Activated T-cell treated with anti-CD3 and anti-CD28 coated beads, Interleukin-2, amount 50 U/mL, for 72 hours (primary cell): Measurements from ENCODE around the gene IGSF5. TPM values are rescaled to one million over a fixed set of nuclear protein-coding genes. Genes with fewer than 3 reads are reported as not detected.

ENCODE experiments used
- ATAC-seq, 2 donors: fragments of 150-1000 bp; cut with Tn5 transposase; replicated peaks in 1 of 2; 2 replicates each; pipeline ENCODE4 v1.10.0; 2021; ENCODE audit warnings: moderate library complexity in 2 of 2, mild to moderate bottlenecking in 1 of 2
- DNase-seq, 2 donors: peaks; one replicate each; pipeline ENCODE4 v3.0.0; 2021 to 2022; ENCODE audit warnings: mixed read lengths in 1 of 2
- H3K27ac Mint-ChIP-seq: one replicate; pipeline ENCODE4 v1.8.0; 2022; ENCODE audit warnings: mild to moderate bottlenecking, moderate library complexity, mixed read lengths
- H3K27me3 Mint-ChIP-seq: one replicate; pipeline ENCODE4 v1.8.0; 2022; ENCODE audit warnings: low read depth, mixed read lengths
- H3K36me3 Mint-ChIP-seq, 2 donors: one replicate each; pipeline ENCODE4 v1.8.0; 2022; ENCODE audit warnings: mixed read lengths in 2 of 2, mild to moderate bottlenecking in 1 of 2; ENCODE audit not compliant: insufficient read depth in 2 of 2
- H3K4me1 Mint-ChIP-seq: one replicate; pipeline ENCODE4 v1.8.0; 2022; ENCODE audit warnings: low read depth, mixed read lengths
- H3K4me3 Mint-ChIP-seq, 2 donors: one replicate each; pipeline ENCODE4 v1.8.0; 2022; ENCODE audit warnings: mild to moderate bottlenecking in 2 of 2, mixed read lengths in 2 of 2, moderate library complexity in 2 of 2
- H3K9me3 Mint-ChIP-seq, 2 donors: one replicate each; pipeline ENCODE4 v1.8.0; 2022; ENCODE audit warnings: mixed read lengths in 2 of 2
- total RNA-seq, 2 donors: library from RNA; stranded (reverse); gene quantifications; one replicate each; pipeline ENCODE4 v1.2.3, GENCODE V29; 2022

The IGSF5 gene
- total RNA-seq, 2 donors from 2014 or later = not detected

GRCh38 chr21:39754811-39755210 lies 9.8 kb downstream of the IGSF5 start:
- Mint-ChIP-seq H3K9me3 (peaks cover 0 to 2% of the 10 kb centered on the region in 2 donors), H3K27ac (no peak overlapping the region), H3K27me3 (no peaks in the 10 kb centered on the region), H3K36me3 (no peaks in the 10 kb centered on the region), H3K4me1 (no peaks in the 10 kb centered on the region), H3K4me3 (no peak overlapping the region)
- ATAC-seq (no peak), DNase-seq (no peak)

- Mint-ChIP-seq H3K27me3 (no peaks in the 10 kb centered on the region), H3K9me3 (peaks cover 0 to 8% of the 10 kb centered on the region in 2 donors), H3K36me3 (no peaks in the 10 kb centered on the region), H3K4me1 (no peaks in the 10 kb centered on the region), H3K27ac (no peak overlapping the region), H3K4me3 (no peak overlapping the region)
- ATAC-seq (no peak), DNase-seq (no peak)
These were observed 11.3 kb downstream of the IGSF5 start for GRCh38 chr21:39756285-39756684.

GRCh38 chr21:39763272-39763970 lies 18.4 kb downstream of the IGSF5 start:
- ATAC-seq (no peak), DNase-seq (no peak)
- no peaks in the 10 kb centered on the region for H3K27me3 Mint-ChIP-seq
- H3K27ac Mint-ChIP-seq = no peak overlapping the region
- peaks cover 0 to 11% of the 10 kb centered on the region in 2 donors for H3K9me3 Mint-ChIP-seq
- H3K36me3 Mint-ChIP-seq = no peaks in the 10 kb centered on the region
- no peaks in the 10 kb centered on the region for H3K4me1 Mint-ChIP-seq
- no peak overlapping the region for H3K4me3 Mint-ChIP-seq

- no peak overlapping the region for H3K4me3 Mint-ChIP-seq
- H3K36me3 Mint-ChIP-seq = no peaks in the 10 kb centered on the region
- no peak for DNase-seq
- ATAC-seq = no peak
- H3K27me3 Mint-ChIP-seq = no peaks in the 10 kb centered on the region
- H3K9me3 Mint-ChIP-seq = peaks cover 0 to 3% of the 10 kb centered on the region in 2 donors
- H3K4me1 Mint-ChIP-seq = no peaks in the 10 kb centered on the region
- no peak overlapping the region for H3K27ac Mint-ChIP-seq
These were observed 29.2 kb downstream of the IGSF5 start for GRCh38 chr21:39774227-39774626.

- Mint-ChIP-seq H3K36me3 (no peaks in the 10 kb centered on the region), H3K27ac (no peak overlapping the region), H3K9me3 (peaks cover 3% of the 10 kb centered on the region in 2 donors), H3K4me1 (no peaks in the 10 kb centered on the region), H3K27me3 (no peaks in the 10 kb centered on the region), H3K4me3 (no peak overlapping the region)
- DNase-seq (no peak), ATAC-seq (no peak)
These were observed 30.8 kb downstream of the IGSF5 start for GRCh38 chr21:39775816-39776215.

GRCh38 chr21:39776589-39776988 lies 31.6 kb downstream of the IGSF5 start:
- ATAC-seq = no peak
- Mint-ChIP-seq H3K27ac (no peak overlapping the region), H3K4me3 (no peak overlapping the region), H3K9me3 (peaks cover 3% of the 10 kb centered on the region in 2 donors), H3K27me3 (no peaks in the 10 kb centered on the region), H3K36me3 (no peaks in the 10 kb centered on the region), H3K4me1 (no peaks in the 10 kb centered on the region)
- DNase-seq = no peak

GRCh38 chr21:39781331-39781730 lies 36.3 kb downstream of the IGSF5 start:
- Mint-ChIP-seq H3K27me3 (no peaks in the 10 kb centered on the region), H3K36me3 (no peaks in the 10 kb centered on the region), H3K27ac (no peak overlapping the region), H3K4me1 (no peaks in the 10 kb centered on the region), H3K4me3 (no peak overlapping the region), H3K9me3 (peaks cover 3% of the 10 kb centered on the region in 2 donors)
- no peak for DNase-seq
- ATAC-seq = no peak

- Mint-ChIP-seq H3K27me3 (no peaks in the 10 kb centered on the region), H3K36me3 (no peaks in the 10 kb centered on the region), H3K9me3 (peaks cover 0 to 2% of the 10 kb centered on the region in 2 donors), H3K4me1 (no peaks in the 10 kb centered on the region), H3K27ac (no peak overlapping the region), H3K4me3 (no peak overlapping the region)
- DNase-seq (no peak), ATAC-seq (no peak)
These were observed 43.4 kb downstream of the IGSF5 start for GRCh38 chr21:39788383-39788782.

GRCh38 chr21:39796466-39796865 lies 51.5 kb downstream of the IGSF5 start:
- Mint-ChIP-seq H3K27me3 (no peaks in the 10 kb centered on the region), H3K9me3 (peaks cover 0 to 2% of the 10 kb centered on the region in 2 donors)

GRCh38 chr21:39799178-39799577 lies 54.2 kb downstream of the IGSF5 start:
- Mint-ChIP-seq H3K36me3 (no peaks in the 10 kb centered on the region), H3K4me3 (no peak overlapping the region), H3K27me3 (no peaks in the 10 kb centered on the region), H3K27ac (no peak overlapping the region), H3K4me1 (no peaks in the 10 kb centered on the region), H3K9me3 (no peaks in the 10 kb centered on the region)
- no peak for ATAC-seq
- no peak for DNase-seq

More at GRCh38 chr21:39796466-39796865, 51.5 kb downstream of the IGSF5 start:
- Mint-ChIP-seq H3K27ac (no peak overlapping the region), H3K36me3 (no peaks in the 10 kb centered on the region), H3K4me3 (no peak overlapping the region), H3K4me1 (no peaks in the 10 kb centered on the region)
- DNase-seq (no peak), ATAC-seq (no peak)

- Mint-ChIP-seq H3K27ac (no peak overlapping the region), H3K4me3 (no peak overlapping the region), H3K36me3 (no peaks in the 10 kb centered on the region), H3K27me3 (no peaks in the 10 kb centered on the region), H3K9me3 (no peaks in the 10 kb centered on the region), H3K4me1 (no peaks in the 10 kb centered on the region)
- ATAC-seq (no peak), DNase-seq (no peak)
These were observed 55.3 kb downstream of the IGSF5 start for GRCh38 chr21:39800311-39800710.

GRCh38 chr21:39802217-39802616 lies 57.2 kb downstream of the IGSF5 start:
- H3K27ac Mint-ChIP-seq = no peak overlapping the region
- no peaks in the 10 kb centered on the region for H3K9me3 Mint-ChIP-seq
- no peak for ATAC-seq
- no peak overlapping the region for H3K4me3 Mint-ChIP-seq
- no peaks in the 10 kb centered on the region for H3K4me1 Mint-ChIP-seq
- H3K36me3 Mint-ChIP-seq = no peaks in the 10 kb centered on the region
- H3K27me3 Mint-ChIP-seq = no peaks in the 10 kb centered on the region
- DNase-seq = no peak

GRCh38 chr21:39803393-39803792 lies 58.4 kb downstream of the IGSF5 start:
- no peak for DNase-seq
- Mint-ChIP-seq H3K36me3 (no peaks in the 10 kb centered on the region), H3K27me3 (no peaks in the 10 kb centered on the region), H3K27ac (no peak overlapping the region), H3K4me1 (no peaks in the 10 kb centered on the region), H3K4me3 (no peak overlapping the region), H3K9me3 (no peaks in the 10 kb centered on the region)
- no peak for ATAC-seq

- Mint-ChIP-seq H3K4me1 (no peaks in the 10 kb centered on the region), H3K9me3 (peaks cover 0 to 2% of the 10 kb centered on the region in 2 donors), H3K36me3 (no peaks in the 10 kb centered on the region), H3K27ac (no peak overlapping the region), H3K27me3 (no peaks in the 10 kb centered on the region), H3K4me3 (no peak overlapping the region)
- no peak for ATAC-seq
- DNase-seq = no peak
These were observed 59.3 kb downstream of the IGSF5 start for GRCh38 chr21:39804240-39804639.
